Tibial nerve (tissue), 4 donors: ENCODE results near the gene PCMT1.

Source experiments
- CTCF ChIP-seq, 5 experiments: fragments of 200-600 bp in 3 of 5; fragments of 450-650 bp in 2 of 5; sonication (generic) in 3 of 5; IDR thresholded peaks; one replicate each; pipeline ENCODE4 v1.5.1; 2016 to 2019; ENCODE audit warnings: antibody characterized with exemption in 5 of 5, mild to moderate bottlenecking in 3 of 5, moderate library complexity in 2 of 5
- EP300 ChIP-seq, 2 donors: sonication (generic); formaldehyde crosslinking; IDR thresholded peaks; one replicate each; pipeline ENCODE4 v1.6.1; 2017; ENCODE audit warnings: antibody characterized with exemption in 2 of 2, mild to moderate bottlenecking in 1 of 2
- POLR2A ChIP-seq, 2 donors: fragments of 450-650 bp; IDR thresholded peaks; one replicate each; pipeline ENCODE4 v1.6.1; 2017; ENCODE audit warnings: antibody characterized with exemption in 2 of 2, mild to moderate bottlenecking in 2 of 2, moderate library complexity in 2 of 2

- TF ChIP-seq CTCF (IDR thresholded peaks at IDR 0.05) (peak; percentile 47 to 90 (median 53)), POLR2A (IDR thresholded peaks at IDR 0.05) (peak in 1 of 2 donors; percentile 22), EP300 (IDR thresholded peaks at IDR 0.05) (peak in 1 of 2 donors; percentile 92)
Measured at GRCh38 chr6:149746147-149746946, 3.2 kb upstream of the PCMT1 start, which contains the start of gene NUP43.
